GM20000 (cell line): ENCODE results near the gene CCR7.
"Not testable (repeated sequence)": the region's sequence is repeated elsewhere in the genome, so short reads cannot be mapped to it uniquely, and the experiment has no call there.

Experiments used
- DNase-seq: peaks from one replicate; pipeline ENCODE4 v3.0.0; 2012; ENCODE audit warnings: low spot score
- CTCF ChIP-seq: IDR thresholded peaks from 2 replicates; pipeline ENCODE4 v1.5.1; 2012; ENCODE audit warnings: mild to moderate bottlenecking, control low read depth; ENCODE audit errors: extremely low read depth, missing control alignments

The CCR7 gene

GRCh38 chr17:40551091-40551878 lies 14.0 kb downstream of the CCR7 start:
- no peak for DNase-seq
- TF ChIP-seq CTCF, result no peak

- DNase-seq, result no peak
- no peak for TF ChIP-seq CTCF
These were observed 14.7 kb downstream of the CCR7 start for GRCh38 chr17:40550608-40551007.

- TF ChIP-seq CTCF, result no peak
- no peak for DNase-seq
These were observed 16.1 kb downstream of the CCR7 start for GRCh38 chr17:40548982-40549685.

GRCh38 chr17:40548491-40548981 lies 16.7 kb downstream of the CCR7 start:
- DNase-seq, result no peak
- TF ChIP-seq CTCF, result no peak

- DNase-seq, result no peak
- TF ChIP-seq CTCF, result no peak
These were observed 17.3 kb downstream of the CCR7 start for GRCh38 chr17:40547785-40548478.

- no peak for DNase-seq
- TF ChIP-seq CTCF, result no peak
These were observed 18.0 kb downstream of the CCR7 start for GRCh38 chr17:40547079-40547784.

- DNase-seq, result not testable (repeated sequence)
These were observed 18.8 kb downstream of the CCR7 start for GRCh38 chr17:40546497-40546896.
